ENCODE measurements around the gene MAN2B1.

- no peak for TF ChIP-seq CTCF (IDR thresholded peaks at IDR 0.05; ENCODE audit: low read depth, low read length)
- no peak for TF ChIP-seq EZH2phosphoT487 (IDR thresholded peaks at IDR 0.05; ENCODE audit: low read depth)
Observed at GRCh38 chr19:12623361-12624031, 43.0 kb downstream of the MAN2B1 start.
